GM12865 (cell line): Measurements from ENCODE around the gene CDPF1.

Experiments
- DNase-seq: peaks from one replicate; pipeline ENCODE4 v3.0.0; 2010; ENCODE audit warnings: low read depth
- H3K4me3 ChIP-seq: 2 replicates; pipeline ENCODE4 v1.5.1; 2011; ENCODE audit warnings: mild to moderate bottlenecking, low read depth, low read length, control low read depth
- CTCF ChIP-seq: IDR thresholded peaks from 2 replicates; pipeline ENCODE4 v1.5.1; 2011; ENCODE audit warnings: low read length, control low read depth, low read depth, inconsistent platforms; ENCODE audit not compliant: insufficient read depth; ENCODE audit errors: missing control alignments

CDPF1 gene

GRCh38 chr22:46233231-46233630 lies 16.9 kb downstream of the CDPF1 start:
- TF ChIP-seq CTCF = no peak
- H3K4me3 ChIP-seq = no peak overlapping the region
- DNase-seq = no peak

GRCh38 chr22:46230262-46230901 lies 19.7 kb downstream of the CDPF1 start:
- no peak for DNase-seq
- no peak overlapping the region for H3K4me3 ChIP-seq
- TF ChIP-seq CTCF = no peak

- DNase-seq = no peak
- H3K4me3 ChIP-seq = no peak overlapping the region
- no peak for TF ChIP-seq CTCF
These were observed 20.4 kb downstream of the CDPF1 start for GRCh38 chr22:46229701-46230100.

- DNase-seq = no peak
- TF ChIP-seq CTCF = no peak
- H3K4me3 ChIP-seq = no peak overlapping the region
These were observed 23.5 kb downstream of the CDPF1 start for GRCh38 chr22:46226577-46226976.

- no peak overlapping the region for H3K4me3 ChIP-seq
- DNase-seq = no peak
- TF ChIP-seq CTCF = no peak
These were observed 24.5 kb downstream of the CDPF1 start for GRCh38 chr22:46225631-46226030.

- H3K4me3 ChIP-seq = no peak overlapping the region
- no peak for TF ChIP-seq CTCF
- DNase-seq = no peak
These were observed 25.2 kb downstream of the CDPF1 start for GRCh38 chr22:46224898-46225290.
